Measurements from ENCODE around the gene OR4E2. TPM values are rescaled to one million over a fixed set of nuclear protein-coding genes. Genes with fewer than 3 reads are reported as not detected.

Gene OR4E2
- total and polyA plus RNA-seq, 2 experiments from 2014 or later: not detected

DNA sequence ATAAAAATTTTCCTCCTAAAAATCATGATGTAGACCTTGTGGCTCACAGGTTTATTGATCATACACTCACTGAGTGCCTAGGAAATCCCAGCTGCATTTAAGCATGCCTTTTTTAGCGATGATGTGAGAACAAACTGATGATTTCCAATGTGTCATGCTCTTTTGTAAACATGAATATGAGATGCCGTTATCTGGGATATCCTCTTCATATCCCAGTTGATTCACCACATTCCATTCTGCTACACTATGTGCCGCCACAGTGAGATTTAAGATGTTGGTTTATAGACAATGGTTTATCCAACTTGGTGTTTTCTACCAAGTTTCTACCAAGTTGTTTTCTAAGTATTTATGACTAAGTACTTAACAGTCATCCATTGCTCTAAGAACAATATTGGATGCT, 14.7 kb downstream of the OR4E2 start (continued):
- TF ChIP-seq ZNF462 (CRISPR knock-in tag; IDR thresholded peaks at IDR 0.05) (no peak), EZH2phosphoT487 (IDR thresholded peaks at IDR 0.05; ENCODE audit: unreplicated experiment) (no peak), JUNB (IDR thresholded peaks at IDR 0.05; ENCODE audit: unreplicated experiment) (no peak), ZNF114 (CRISPR knock-in tag; IDR thresholded peaks at IDR 0.05) (no peak), ZNF331 (CRISPR knock-in tag; IDR thresholded peaks at IDR 0.05; ENCODE audit: low read depth) (no peak), ETS1 (IDR thresholded peaks at IDR 0.05) (no peak)

DNA sequence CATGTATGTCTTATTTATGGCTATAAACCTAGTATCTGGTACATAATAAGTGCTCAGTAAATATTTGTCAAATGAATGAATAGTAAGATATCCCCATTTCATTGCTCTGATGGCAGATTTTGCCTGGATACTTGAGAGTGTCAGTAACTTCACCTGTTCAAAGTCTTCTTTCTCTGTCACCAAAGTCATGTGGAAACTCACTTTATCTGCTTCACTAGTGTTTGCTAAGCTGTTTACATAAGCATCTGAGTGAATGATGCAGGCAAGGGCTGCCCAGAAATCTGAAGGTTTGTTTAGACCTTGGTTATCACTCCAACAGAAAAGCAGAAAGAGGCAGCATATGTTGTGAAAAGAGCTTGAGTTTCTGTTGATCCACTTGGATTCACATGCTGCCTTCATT, 15.6 kb downstream of the OR4E2 start:
- Mint-ChIP-seq H3K9me3 (no peaks in the 10 kb centered on the region), H3K36me3 (ENCODE audit: low read depth) (no peaks in the 10 kb centered on the region), H3K4me3 (no peak overlapping the region), H3K27me3 (ENCODE audit: insufficient read depth, low read depth, poor library complexity) (peaks cover 3% of the 10 kb centered on the region), H3K4me1 (peaks cover 5% of the 10 kb centered on the region; the same call in 2 of the 3 replicates), H3K27ac (no peak overlapping the region)
- Histone ChIP-seq H3K36me3 (ENCODE audit: insufficient read depth) (no peaks in the 10 kb centered on the region), H3F3A (replicated peaks; ENCODE audit: low read depth) (no peaks in the 10 kb centered on the region), H3K9me2 (ENCODE audit: insufficient read depth) (no peaks in the 10 kb centered on the region), H3K27ac (ENCODE audit: low read depth) (no peak overlapping the region), H3K4me1 (ENCODE audit: insufficient read depth) (no peaks in the 10 kb centered on the region), H3K4me2 (no peak overlapping the region), H3K79me2 (replicated peaks; ENCODE audit: insufficient read depth) (no peaks in the 10 kb centered on the region), H2AFZ (no peak overlapping the region), H4K20me1 (replicated peaks; ENCODE audit: insufficient read depth) (no peaks in the 10 kb centered on the region), H3K27me3 (ENCODE audit: insufficient read depth) (no peaks in the 10 kb centered on the region), H3K4me3 (no peak overlapping the region)
- ATAC-seq (no peak), DNase-seq (ENCODE audit: low spot score) (no peak)
- TF ChIP-seq ETS1 (IDR thresholded peaks at IDR 0.05): no peak
- TF ChIP-seq, protein P1, sequence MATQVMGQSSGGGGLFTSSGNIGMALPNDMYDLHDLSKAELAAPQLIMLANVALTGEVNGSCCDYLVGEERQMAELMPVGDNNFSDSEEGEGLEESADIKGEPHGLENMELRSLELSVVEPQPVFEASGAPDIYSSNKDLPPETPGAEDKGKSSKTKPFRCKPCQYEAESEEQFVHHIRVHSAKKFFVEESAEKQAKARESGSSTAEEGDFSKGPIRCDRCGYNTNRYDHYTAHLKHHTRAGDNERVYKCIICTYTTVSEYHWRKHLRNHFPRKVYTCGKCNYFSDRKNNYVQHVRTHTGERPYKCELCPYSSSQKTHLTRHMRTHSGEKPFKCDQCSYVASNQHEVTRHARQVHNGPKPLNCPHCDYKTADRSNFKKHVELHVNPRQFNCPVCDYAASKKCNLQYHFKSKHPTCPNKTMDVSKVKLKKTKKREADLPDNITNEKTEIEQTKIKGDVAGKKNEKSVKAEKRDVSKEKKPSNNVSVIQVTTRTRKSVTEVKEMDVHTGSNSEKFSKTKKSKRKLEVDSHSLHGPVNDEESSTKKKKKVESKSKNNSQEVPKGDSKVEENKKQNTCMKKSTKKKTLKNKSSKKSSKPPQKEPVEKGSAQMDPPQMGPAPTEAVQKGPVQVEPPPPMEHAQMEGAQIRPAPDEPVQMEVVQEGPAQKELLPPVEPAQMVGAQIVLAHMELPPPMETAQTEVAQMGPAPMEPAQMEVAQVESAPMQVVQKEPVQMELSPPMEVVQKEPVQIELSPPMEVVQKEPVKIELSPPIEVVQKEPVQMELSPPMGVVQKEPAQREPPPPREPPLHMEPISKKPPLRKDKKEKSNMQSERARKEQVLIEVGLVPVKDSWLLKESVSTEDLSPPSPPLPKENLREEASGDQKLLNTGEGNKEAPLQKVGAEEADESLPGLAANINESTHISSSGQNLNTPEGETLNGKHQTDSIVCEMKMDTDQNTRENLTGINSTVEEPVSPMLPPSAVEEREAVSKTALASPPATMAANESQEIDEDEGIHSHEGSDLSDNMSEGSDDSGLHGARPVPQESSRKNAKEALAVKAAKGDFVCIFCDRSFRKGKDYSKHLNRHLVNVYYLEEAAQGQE (IDR thresholded peaks at IDR 0.05; ENCODE audit: unreplicated experiment): no peak

Data from GM23338 (cell line).